DND-41 (cell line): ENCODE measurements around the gene KIF11.

Experiments used
- ATAC-seq: fragments of 200-7000 bp; cut with Tn5 transposase; 3 replicates; pipeline ENCODE4 v1.9.1; 2021; ENCODE audit warnings: low read depth; ENCODE audit not compliant: insufficient read depth
- DNase-seq: peaks from one replicate; pipeline ENCODE4 v3.0.0-alpha.2; 2020
- H2AFZ ChIP-seq: 2 replicates; pipeline ENCODE4 v1.6.0; 2012; ENCODE audit warnings: low read depth, low read length
- H3K27ac ChIP-seq: 2 replicates; pipeline ENCODE4 v1.5.1; 2012; ENCODE audit warnings: low read length, inconsistent platforms
- H3K27me3 ChIP-seq: fragments of 200-600 bp; sonication (generic); 2 replicates; pipeline ENCODE4 v1.6.0; 2012; ENCODE audit warnings: low read length, mild to moderate bottlenecking, inconsistent platforms; ENCODE audit not compliant: insufficient read depth, poor library complexity
- H3K36me3 ChIP-seq: 2 replicates; pipeline ENCODE4 v1.5.1; 2012; ENCODE audit warnings: low read length, inconsistent platforms; ENCODE audit not compliant: insufficient read depth
- H3K4me1 ChIP-seq: 2 replicates; pipeline ENCODE4 v1.5.1; 2012; ENCODE audit warnings: mild to moderate bottlenecking, low read length; ENCODE audit not compliant: insufficient read depth
- H3K4me2 ChIP-seq: 2 replicates; pipeline ENCODE4 v1.6.0; 2012; ENCODE audit warnings: mild to moderate bottlenecking, moderate library complexity, low read length, inconsistent platforms; ENCODE audit not compliant: insufficient read depth
- H3K4me3 ChIP-seq, 2 experiments: fragments of 200-600 bp in 1 of 2; shearing (Covaris generic) in 1 of 2; 2 replicates each; pipeline ENCODE4 v1.5.1; 2012 to 2016; ENCODE audit warnings: inconsistent platforms in 2 of 2, low read length in 2 of 2, mild to moderate bottlenecking in 2 of 2, low read depth in 1 of 2, moderate library complexity in 1 of 2
- H3K79me2 ChIP-seq: 2 replicates; pipeline ENCODE4 v1.6.0; 2012; ENCODE audit warnings: low read length, inconsistent platforms; ENCODE audit not compliant: insufficient read depth
- H3K9ac ChIP-seq: 2 replicates; pipeline ENCODE4 v1.6.0; 2012; ENCODE audit warnings: low read depth, mild to moderate bottlenecking, inconsistent platforms, low read length, moderate library complexity
- H3K9me3 ChIP-seq: 2 replicates; pipeline ENCODE4 v1.5.1; 2012; ENCODE audit warnings: low read length, moderate library complexity, mild to moderate bottlenecking, inconsistent platforms; ENCODE audit not compliant: insufficient read depth, severe bottlenecking
- H4K20me1 ChIP-seq: 2 replicates; pipeline ENCODE4 v1.6.0; 2012; ENCODE audit warnings: low read length; ENCODE audit not compliant: insufficient read depth
- EZH2 ChIP-seq: IDR thresholded peaks from 3 replicates; pipeline ENCODE4 v1.6.1; 2012; ENCODE audit warnings: borderline replicate concordance, low read depth, mild to moderate bottlenecking, moderate library complexity, low read length, inconsistent platforms; ENCODE audit not compliant: severe bottlenecking
- TF ChIP-seq, protein P1 (sequence below): IDR thresholded peaks from 2 replicates; pipeline ENCODE4 v1.5.1; 2012; ENCODE audit warnings: borderline replicate concordance, low read length, moderate library complexity, mild to moderate bottlenecking; ENCODE audit not compliant: poor library complexity, severe bottlenecking; ENCODE audit errors: extremely low read depth

The KIF11 gene

DNA sequence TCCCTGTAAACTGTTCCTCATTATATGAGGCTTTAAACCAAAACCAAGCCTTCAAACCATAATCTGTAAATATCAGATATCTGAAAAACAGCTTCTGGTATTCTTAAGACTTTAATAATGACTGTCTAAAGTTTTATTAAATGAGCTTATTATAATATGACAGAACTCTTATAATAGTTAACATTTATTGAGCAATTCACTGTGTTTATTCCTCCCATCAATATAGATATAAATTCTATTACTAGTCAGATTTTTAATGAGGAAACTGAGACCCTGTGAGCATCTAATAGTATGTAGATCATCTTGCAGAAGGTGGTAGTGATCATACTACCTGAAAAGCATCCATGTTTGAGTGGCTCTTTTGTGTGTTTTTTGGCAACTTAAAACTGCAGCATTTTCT lies 45.1 kb downstream of the KIF11 start:
- Histone ChIP-seq H3K4me2 (no peak overlapping the region), H3K27me3 (no peaks in the 10 kb centered on the region)
- no peak for TF ChIP-seq EZH2
- TF ChIP-seq, protein P1, sequence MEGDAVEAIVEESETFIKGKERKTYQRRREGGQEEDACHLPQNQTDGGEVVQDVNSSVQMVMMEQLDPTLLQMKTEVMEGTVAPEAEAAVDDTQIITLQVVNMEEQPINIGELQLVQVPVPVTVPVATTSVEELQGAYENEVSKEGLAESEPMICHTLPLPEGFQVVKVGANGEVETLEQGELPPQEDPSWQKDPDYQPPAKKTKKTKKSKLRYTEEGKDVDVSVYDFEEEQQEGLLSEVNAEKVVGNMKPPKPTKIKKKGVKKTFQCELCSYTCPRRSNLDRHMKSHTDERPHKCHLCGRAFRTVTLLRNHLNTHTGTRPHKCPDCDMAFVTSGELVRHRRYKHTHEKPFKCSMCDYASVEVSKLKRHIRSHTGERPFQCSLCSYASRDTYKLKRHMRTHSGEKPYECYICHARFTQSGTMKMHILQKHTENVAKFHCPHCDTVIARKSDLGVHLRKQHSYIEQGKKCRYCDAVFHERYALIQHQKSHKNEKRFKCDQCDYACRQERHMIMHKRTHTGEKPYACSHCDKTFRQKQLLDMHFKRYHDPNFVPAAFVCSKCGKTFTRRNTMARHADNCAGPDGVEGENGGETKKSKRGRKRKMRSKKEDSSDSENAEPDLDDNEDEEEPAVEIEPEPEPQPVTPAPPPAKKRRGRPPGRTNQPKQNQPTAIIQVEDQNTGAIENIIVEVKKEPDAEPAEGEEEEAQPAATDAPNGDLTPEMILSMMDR, result no peak

DNA sequence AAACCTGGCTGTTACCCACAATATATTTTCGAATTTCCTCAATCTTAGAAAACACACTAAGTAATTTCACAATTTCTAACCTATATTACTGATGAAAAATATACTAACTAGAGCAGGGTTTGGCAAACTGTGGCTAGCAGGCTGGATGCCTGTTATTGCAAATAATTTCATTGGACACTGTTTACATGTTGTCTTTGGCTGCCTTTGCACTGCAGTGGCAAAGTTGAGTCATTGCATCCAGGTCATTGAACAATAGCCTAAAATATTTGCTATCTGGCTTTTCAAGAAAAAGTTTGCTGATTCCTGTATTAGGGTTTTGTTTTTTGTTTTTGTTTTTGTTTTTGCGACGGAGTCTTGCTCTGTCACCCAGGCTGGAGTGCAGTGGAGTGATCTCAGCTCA lies 47.2 kb downstream of the KIF11 start:
- Histone ChIP-seq H3K4me3 (no peak overlapping the region), H3K27ac (no peak overlapping the region), H3K4me1 (no peaks in the 10 kb centered on the region), H3K9ac (no peak overlapping the region), H3K79me2 (peaks cover 23% of the 10 kb centered on the region; the same call in 1 of the 2 replicates), H3K27me3 (no peaks in the 10 kb centered on the region), H3K9me3 (no peaks in the 10 kb centered on the region), H3K36me3 (peaks cover 94% of the 10 kb centered on the region), H4K20me1 (no peaks in the 10 kb centered on the region; the same call in 1 of the 2 replicates), H3K4me2 (no peak overlapping the region), H2AFZ (no peak overlapping the region)
- TF ChIP-seq, protein P1, result no peak
- no peak for TF ChIP-seq EZH2
- ATAC-seq, result no peak
- DNase-seq, result no peak

More for the DNA sequence above, 45.1 kb downstream of the KIF11 start:
- Histone ChIP-seq H3K36me3 (peaks cover 93% of the 10 kb centered on the region), H4K20me1 (no peaks in the 10 kb centered on the region), H3K4me3 (no peak overlapping the region), H2AFZ (no peak overlapping the region), H3K79me2 (peaks cover 18% of the 10 kb centered on the region; the same call in 1 of the 2 replicates), H3K27ac (no peak overlapping the region), H3K4me1 (no peaks in the 10 kb centered on the region), H3K9ac (no peak overlapping the region), H3K9me3 (no peaks in the 10 kb centered on the region)
- DNase-seq, result no peak
- no peak for ATAC-seq

DNA sequence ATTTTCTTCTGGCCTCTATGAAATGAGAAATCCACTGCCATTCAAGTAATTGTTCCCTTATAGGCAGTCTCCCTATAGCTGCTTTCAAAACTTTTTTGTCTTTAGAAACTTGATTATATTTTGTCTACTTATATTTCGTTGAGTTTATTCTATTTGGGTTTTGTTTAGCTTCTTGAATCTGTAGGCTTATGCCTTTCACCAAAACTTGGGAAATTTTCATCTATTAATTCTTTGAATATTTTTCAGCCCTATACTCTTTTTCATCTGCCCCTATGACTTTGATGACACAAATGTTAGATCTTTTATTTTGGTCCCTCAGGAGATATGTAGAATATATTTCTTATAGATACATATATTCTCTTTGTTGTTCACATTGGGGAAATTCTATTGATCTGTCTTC lies 48.6 kb downstream of the KIF11 start:
- no peak overlapping the region for H3K9ac ChIP-seq
- H2AFZ ChIP-seq, result no peak overlapping the region
- no peaks in the 10 kb centered on the region for H3K9me3 ChIP-seq
- DNase-seq (no peak), ATAC-seq (no peak)
- no peaks in the 10 kb centered on the region; the same call in 1 of the 2 replicates for H4K20me1 ChIP-seq
- H3K36me3 ChIP-seq, result peaks cover 93% of the 10 kb centered on the region
- H3K27ac ChIP-seq, result no peak overlapping the region
- no peak overlapping the region for H3K4me2 ChIP-seq
- no peaks in the 10 kb centered on the region for H3K27me3 ChIP-seq
- H3K4me3 ChIP-seq, result no peak overlapping the region
- no peak for TF ChIP-seq EZH2
- TF ChIP-seq, protein P1, result no peak
- H3K4me1 ChIP-seq, result no peaks in the 10 kb centered on the region
- H3K79me2 ChIP-seq, result peaks cover 23% of the 10 kb centered on the region; the same call in 1 of the 2 replicates
